ENCODE data around the gene KRTAP13-1.

The KRTAP13-1 gene

GRCh38 chr21:30395731-30396130 is at the start of gene KRTAP13-1:
Gene KRTAP13-1, plus strand, starts transcription at chr21:30396031. Its CDS starts 56 bp downstream, at chr21:30396087.
- Histone ChIP-seq H3K4me3 (ENCODE audit: low read length) (no peak within 1 kb of the TSS), H3K4me1 (ENCODE audit: control insufficient read depth, low read depth, low read length) (no peaks in the 10 kb centered on the region)

GRCh38 chr21:30348506-30348905 is 47.3 kb upstream of the KRTAP13-1 start, which contains the start of gene KRTAP23-1:
Gene KRTAP23-1, minus strand, starts transcription at chr21:30348606. Its CDS starts 0 bp downstream, at chr21:30348606.
- no peak within 1 kb of the TSS for H3K9ac ChIP-seq (ENCODE audit: low read length)
- no peaks in the 10 kb centered on the region for H3K27me3 ChIP-seq (ENCODE audit: control insufficient read depth, insufficient read depth, low read length)
- H3K36me3 ChIP-seq (ENCODE audit: control insufficient read depth, low read depth, low read length): no peaks in the 10 kb centered on the region
- H3K27ac ChIP-seq (ENCODE audit: low read length): no peak within 1 kb of the TSS
- no peaks in the 10 kb centered on the region for H3K9me3 ChIP-seq (ENCODE audit: control insufficient read depth, low read depth, low read length)
- H3K4me1 ChIP-seq (ENCODE audit: control insufficient read depth, low read depth, low read length): peaks cover 12% of the 10 kb centered on the region
- H3K4me3 ChIP-seq (ENCODE audit: low read length): no peak within 1 kb of the TSS

More at GRCh38 chr21:30395731-30396130, at the start of gene KRTAP13-1:
- Histone ChIP-seq H3K27ac (ENCODE audit: low read length) (no peak within 1 kb of the TSS), H3K36me3 (ENCODE audit: control insufficient read depth, low read depth, low read length) (no peaks in the 10 kb centered on the region), H3K27me3 (ENCODE audit: control insufficient read depth, insufficient read depth, low read length) (no peaks in the 10 kb centered on the region), H3K9ac (ENCODE audit: low read length) (no peak within 1 kb of the TSS), H3K9me3 (ENCODE audit: control insufficient read depth, low read depth, low read length) (no peaks in the 10 kb centered on the region)

GRCh38 chr21:30349572-30349971 is 46.3 kb upstream of the KRTAP13-1 start:
- Histone ChIP-seq H3K27me3 (ENCODE audit: control insufficient read depth, insufficient read depth, low read length) (no peaks in the 10 kb centered on the region), H3K4me1 (ENCODE audit: control insufficient read depth, low read depth, low read length) (peaks cover 12% of the 10 kb centered on the region), H3K27ac (ENCODE audit: low read length) (no peak overlapping the region), H3K36me3 (ENCODE audit: control insufficient read depth, low read depth, low read length) (no peaks in the 10 kb centered on the region), H3K9ac (ENCODE audit: low read length) (no peak overlapping the region), H3K9me3 (ENCODE audit: control insufficient read depth, low read depth, low read length) (no peaks in the 10 kb centered on the region), H3K4me3 (ENCODE audit: low read length) (no peak overlapping the region)

GRCh38 chr21:30351534-30351933 is 44.3 kb upstream of the KRTAP13-1 start:
- H3K9ac ChIP-seq (ENCODE audit: low read length): no peak overlapping the region
- H3K4me3 ChIP-seq (ENCODE audit: low read length): no peak overlapping the region
- H3K36me3 ChIP-seq (ENCODE audit: control insufficient read depth, low read depth, low read length): no peaks in the 10 kb centered on the region
- H3K9me3 ChIP-seq (ENCODE audit: control insufficient read depth, low read depth, low read length): no peaks in the 10 kb centered on the region
- peaks cover 12% of the 10 kb centered on the region for H3K4me1 ChIP-seq (ENCODE audit: control insufficient read depth, low read depth, low read length)
- no peaks in the 10 kb centered on the region for H3K27me3 ChIP-seq (ENCODE audit: control insufficient read depth, insufficient read depth, low read length)
- no peak overlapping the region for H3K27ac ChIP-seq (ENCODE audit: low read length)

- Histone ChIP-seq H3K27me3 (ENCODE audit: control insufficient read depth, insufficient read depth, low read length) (no peaks in the 10 kb centered on the region), H3K9ac (ENCODE audit: low read length) (no peak overlapping the region), H3K9me3 (ENCODE audit: control insufficient read depth, low read depth, low read length) (no peaks in the 10 kb centered on the region), H3K4me3 (ENCODE audit: low read length) (no peak overlapping the region), H3K4me1 (ENCODE audit: control insufficient read depth, low read depth, low read length) (peaks cover 7% of the 10 kb centered on the region), H3K36me3 (ENCODE audit: control insufficient read depth, low read depth, low read length) (no peaks in the 10 kb centered on the region), H3K27ac (ENCODE audit: low read length) (no peak overlapping the region)
These were observed 41.4 kb upstream of the KRTAP13-1 start for GRCh38 chr21:30354308-30355005.

GRCh38 chr21:30355906-30356305 is 39.9 kb upstream of the KRTAP13-1 start:
- no peaks in the 10 kb centered on the region for H3K9me3 ChIP-seq (ENCODE audit: control insufficient read depth, low read depth, low read length)
- no peak overlapping the region for H3K9ac ChIP-seq (ENCODE audit: low read length)
- no peaks in the 10 kb centered on the region for H3K36me3 ChIP-seq (ENCODE audit: control insufficient read depth, low read depth, low read length)
- H3K27me3 ChIP-seq (ENCODE audit: control insufficient read depth, insufficient read depth, low read length): no peaks in the 10 kb centered on the region
- no peaks in the 10 kb centered on the region for H3K4me1 ChIP-seq (ENCODE audit: control insufficient read depth, low read depth, low read length)
- no peak overlapping the region for H3K27ac ChIP-seq (ENCODE audit: low read length)
- H3K4me3 ChIP-seq (ENCODE audit: low read length): no peak overlapping the region

- Histone ChIP-seq H3K4me1 (ENCODE audit: control insufficient read depth, low read depth, low read length) (no peaks in the 10 kb centered on the region), H3K27ac (ENCODE audit: low read length) (no peak within 1 kb of the TSS), H3K9me3 (ENCODE audit: control insufficient read depth, low read depth, low read length) (no peaks in the 10 kb centered on the region), H3K4me3 (ENCODE audit: low read length) (no peak within 1 kb of the TSS), H3K9ac (ENCODE audit: low read length) (no peak within 1 kb of the TSS), H3K36me3 (ENCODE audit: control insufficient read depth, low read depth, low read length) (no peaks in the 10 kb centered on the region), H3K27me3 (ENCODE audit: control insufficient read depth, insufficient read depth, low read length) (no peaks in the 10 kb centered on the region)
These were observed 23.6 kb upstream of the KRTAP13-1 start, which contains the start of gene KRTAP13-2 for GRCh38 chr21:30372139-30372770. Gene KRTAP13-2, minus strand, starts transcription at chr21:30372271. Its CDS starts 58 bp downstream, at chr21:30372213.

- no peaks in the 10 kb centered on the region for H3K36me3 ChIP-seq (ENCODE audit: control insufficient read depth, low read depth, low read length)
- no peaks in the 10 kb centered on the region for H3K9me3 ChIP-seq (ENCODE audit: control insufficient read depth, low read depth, low read length)
- H3K4me1 ChIP-seq (ENCODE audit: control insufficient read depth, low read depth, low read length): no peaks in the 10 kb centered on the region
- H3K9ac ChIP-seq (ENCODE audit: low read length): no peak overlapping the region
- H3K4me3 ChIP-seq (ENCODE audit: low read length): no peak overlapping the region
- no peak overlapping the region for H3K27ac ChIP-seq (ENCODE audit: low read length)
- H3K27me3 ChIP-seq (ENCODE audit: control insufficient read depth, insufficient read depth, low read length): no peaks in the 10 kb centered on the region
These were observed 13.6 kb upstream of the KRTAP13-1 start for GRCh38 chr21:30382201-30382600.

- Histone ChIP-seq H3K4me3 (ENCODE audit: low read length) (no peak overlapping the region), H3K4me1 (ENCODE audit: control insufficient read depth, low read depth, low read length) (no peaks in the 10 kb centered on the region), H3K36me3 (ENCODE audit: control insufficient read depth, low read depth, low read length) (no peaks in the 10 kb centered on the region), H3K27ac (ENCODE audit: low read length) (no peak overlapping the region), H3K27me3 (ENCODE audit: control insufficient read depth, insufficient read depth, low read length) (no peaks in the 10 kb centered on the region), H3K9ac (ENCODE audit: low read length) (no peak overlapping the region), H3K9me3 (ENCODE audit: control insufficient read depth, low read depth, low read length) (no peaks in the 10 kb centered on the region)
These were observed 4.3 kb upstream of the KRTAP13-1 start for GRCh38 chr21:30391492-30392025.

- H3K36me3 ChIP-seq (ENCODE audit: control insufficient read depth, low read depth, low read length): no peaks in the 10 kb centered on the region
- H3K27ac ChIP-seq (ENCODE audit: low read length): no peak overlapping the region
- no peaks in the 10 kb centered on the region for H3K4me1 ChIP-seq (ENCODE audit: control insufficient read depth, low read depth, low read length)
- no peaks in the 10 kb centered on the region for H3K27me3 ChIP-seq (ENCODE audit: control insufficient read depth, insufficient read depth, low read length)
- no peak overlapping the region for H3K9ac ChIP-seq (ENCODE audit: low read length)
- H3K9me3 ChIP-seq (ENCODE audit: control insufficient read depth, low read depth, low read length): no peaks in the 10 kb centered on the region
- H3K4me3 ChIP-seq (ENCODE audit: low read length): no peak overlapping the region
These were observed 13.1 kb downstream of the KRTAP13-1 start for GRCh38 chr21:30408782-30409494.

- Histone ChIP-seq H3K4me1 (ENCODE audit: control insufficient read depth, low read depth, low read length) (no peaks in the 10 kb centered on the region), H3K27me3 (ENCODE audit: control insufficient read depth, insufficient read depth, low read length) (no peaks in the 10 kb centered on the region)
These were observed 20.2 kb downstream of the KRTAP13-1 start for GRCh38 chr21:30415993-30416392.

More at GRCh38 chr21:30415993-30416392, 20.2 kb downstream of the KRTAP13-1 start:
- no peak overlapping the region for H3K9ac ChIP-seq (ENCODE audit: low read length)
- no peak overlapping the region for H3K4me3 ChIP-seq (ENCODE audit: low read length)
- no peak overlapping the region for H3K27ac ChIP-seq (ENCODE audit: low read length)
- H3K36me3 ChIP-seq (ENCODE audit: control insufficient read depth, low read depth, low read length): no peaks in the 10 kb centered on the region
- H3K9me3 ChIP-seq (ENCODE audit: control insufficient read depth, low read depth, low read length): peaks cover 10% of the 10 kb centered on the region

Measured in iPS-18a (cell line).